ENCODE data around the gene STXBP5L. TPM values are rescaled to one million over a fixed set of nuclear protein-coding genes. Genes with fewer than 3 reads are reported as not detected.

Gene STXBP5L
- total and polyA plus RNA-seq, 10 of the 15 experiments (the other 5 are each of a cell fraction or from before 2014, with no cell fraction given), result under 0.01 to 0.08 (median 0.04) TPM; not detected in 6

DNA sequence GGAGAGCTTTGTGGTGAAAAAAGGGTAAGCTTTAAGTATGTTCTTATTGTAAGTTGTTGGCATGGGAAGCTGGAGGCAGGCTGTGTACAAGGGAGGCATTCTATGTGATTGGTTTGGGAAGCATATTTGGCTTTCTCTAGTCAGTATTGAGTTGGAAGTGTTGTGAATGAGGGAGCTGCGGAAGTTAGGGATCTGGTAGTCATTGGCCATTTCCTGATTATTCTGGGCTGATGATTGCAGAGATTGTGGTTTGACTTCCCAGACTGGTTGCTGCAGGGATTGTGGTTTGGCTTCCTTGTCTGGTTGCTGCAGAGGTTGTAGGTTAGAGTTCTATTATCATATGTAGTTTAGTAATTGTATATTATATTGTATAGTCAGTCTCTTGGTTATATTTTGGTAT, 21.0 kb downstream of the STXBP5L start:
- H3K27me3 ChIP-seq (replicated peaks in 1 of 2; ENCODE audit: control insufficient read depth in 2 of 2, insufficient read depth in 2 of 2, low read length in 1 of 2), result no peaks in the 10 kb centered on the region
- POLR2A ChIA-PET, result no interaction called here
- RAD21 ChIA-PET (ENCODE audit: unreplicated experiment), result no interaction called here
- H2AFZ ChIP-seq (ENCODE audit: control insufficient read depth, low read depth, low read length), result no peak overlapping the region
- CTCF ChIA-PET, result no interaction called here
- ATAC-seq (no peak), FAIRE-seq (no peak), DNase-seq (ENCODE audit: low read depth, low spot score) (no peak)
- H3K36me3 ChIP-seq (ENCODE audit: control insufficient read depth in 2 of 2, insufficient read depth in 2 of 2, low read length in 1 of 2), result no peaks in the 10 kb centered on the region
- H4K20me1 ChIP-seq (ENCODE audit: control insufficient read depth, insufficient read depth), result no peaks in the 10 kb centered on the region
- in situ Hi-C loops (cut with MboI), result no loop called here
- SMC1A ChIA-PET (ENCODE audit: uncharacterized antibody, unreplicated experiment), result no interaction called here
- no peaks in the 10 kb centered on the region for H3K4me1 ChIP-seq (ENCODE audit: control insufficient read depth, insufficient read depth, low read length)
- no peak overlapping the region for H3K9ac ChIP-seq (ENCODE audit: control insufficient read depth, insufficient read depth, low read length)
- no peak overlapping the region for H3K4me2 ChIP-seq (ENCODE audit: control insufficient read depth, insufficient read depth)
- no peaks in the 10 kb centered on the region for H3K9me3 ChIP-seq (replicated peaks; ENCODE audit: control insufficient read depth, insufficient read depth, low read length)
- BruUV-seq (replicated peaks), result no TSS peak
- H3K27ac ChIP-seq (ENCODE audit: control insufficient read depth, insufficient read depth), result no peak overlapping the region
- 87% methylated on average over 1 of the region's 1 CpG for WGBS (ENCODE audit: insufficient coverage, insufficient replicate concordance, low lambda C conversion rate, missing lambda C conversion rate)
- no peaks in the 10 kb centered on the region for H3K79me2 ChIP-seq (ENCODE audit: control insufficient read depth, insufficient read depth, low read length)
- intact Hi-C loops (cut with micrococcal nuclease; ENCODE audit: unreplicated experiment), result no loop called here
- TF ChIP-seq TAF1 (IDR thresholded peaks at IDR 0.05; ENCODE audit: borderline replicate concordance, low read depth, low read length) (no peak), POLR2A (IDR thresholded peaks at IDR 0.05; ENCODE audit: low read depth, low read length) (no peak), SIN3A (IDR thresholded peaks at IDR 0.05; ENCODE audit: low read depth, low read length) (no peak), NKRF (conservative IDR thresholded peaks at IDR 0.05) (no peak), ZBTB4 (CRISPR knock-in tag; IDR thresholded peaks at IDR 0.05) (no peak), NRF1 (conservative IDR thresholded peaks at IDR 0.05; ENCODE audit: low read depth, low read length) (no peak), MTA3 (IDR thresholded peaks at IDR 0.05; ENCODE audit: borderline replicate concordance, low read length) (no peak), NBN (IDR thresholded peaks at IDR 0.05) (no peak), SREBF1 (IDR thresholded peaks at IDR 0.05; ENCODE audit: low read length) (no peak), SREBF2 (IDR thresholded peaks at IDR 0.05; ENCODE audit: low read length) (no peak), HDGF (IDR thresholded peaks at IDR 0.05) (no peak), FOXK2 (IDR thresholded peaks at IDR 0.05) (no peak), SMAD1 (IDR thresholded peaks at IDR 0.05; ENCODE audit: low read depth, partially characterized antibody) (no peak), CHD4 (IDR thresholded peaks at IDR 0.05) (no peak), SRF (IDR thresholded peaks at IDR 0.05; ENCODE audit: low read depth in 2 of 2, low read length in 2 of 2) (no peak), POLR2AphosphoS5 (IDR thresholded peaks at IDR 0.05; ENCODE audit: low read length) (no peak), FOS (IDR thresholded peaks at IDR 0.05; ENCODE audit: borderline replicate concordance, extremely low read depth, insufficient read length) (no peak)
- H3K4me3 ChIP-seq, result no peak overlapping the region
